Mesodermal cell (in vitro differentiated cells): ENCODE data around the gene IFIT1.
"Not testable (repeated sequence)": the region's sequence is repeated elsewhere in the genome, so short reads cannot be mapped to it uniquely, and the experiment has no call there.

Experiments
- H3K27ac ChIP-seq: 2 replicates; pipeline ENCODE4 v1.7.0; 2013; ENCODE audit warnings: mild to moderate bottlenecking, low read depth, low read length, moderate library complexity; ENCODE audit not compliant: severe bottlenecking
- H3K36me3 ChIP-seq: 2 replicates; pipeline ENCODE4 v1.7.1; 2013; ENCODE audit warnings: mild to moderate bottlenecking, low read length, moderate library complexity; ENCODE audit not compliant: control insufficient read depth, insufficient read depth
- H3K4me1 ChIP-seq: one replicate; pipeline ENCODE4 v1.7.1; 2013; ENCODE audit warnings: mild to moderate bottlenecking, low read length; ENCODE audit not compliant: insufficient read depth, control insufficient read depth, poor library complexity, severe bottlenecking
- H3K4me3 ChIP-seq: 2 replicates; pipeline ENCODE4 v1.7.0; 2013; ENCODE audit warnings: low read length, control low read depth, mild to moderate bottlenecking; ENCODE audit not compliant: insufficient read depth, poor library complexity, severe bottlenecking; ENCODE audit errors: extremely low read depth
- H3K9me3 ChIP-seq: 2 replicates; pipeline ENCODE4 v1.7.1; 2013; ENCODE audit warnings: mild to moderate bottlenecking, low read length, moderate library complexity; ENCODE audit not compliant: control insufficient read depth
- WGBS, 2 experiments: methylation state at CpG; one replicate each; pipeline ENCODE4 v1.1.5; 2013; ENCODE audit warnings: missing lambda C conversion rate in 2 of 2; ENCODE audit not compliant: insufficient coverage in 2 of 2; 5-methylcytosine and 5-hydroxymethylcytosine counted together

IFIT1 gene

GRCh38 chr10:89444819-89445218, 52.4 kb downstream of the IFIT1 start:
- H3K4me3 ChIP-seq, H3K36me3 ChIP-seq, H3K9me3 ChIP-seq, H3K27ac ChIP-seq, H3K4me1 ChIP-seq: not testable (repeated sequence)
- WGBS, 2 experiments = 95 to 96% methylated on average over 6 to 7 of the region's 7 CpGs

- no peaks in the 10 kb centered on the region for H3K4me1 ChIP-seq
- H3K4me3 ChIP-seq = no peak overlapping the region
- H3K9me3 ChIP-seq = no peaks in the 10 kb centered on the region
- no peak overlapping the region for H3K27ac ChIP-seq
- H3K36me3 ChIP-seq = no peaks in the 10 kb centered on the region
- WGBS, 2 experiments = 80 to 100% methylated on average over 1 of the region's 2 CpGs
These were observed 58.5 kb downstream of the IFIT1 start for GRCh38 chr10:89450901-89451300.

GRCh38 chr10:89452193-89452592, 59.8 kb downstream of the IFIT1 start:
- Histone ChIP-seq H3K9me3 (no peaks in the 10 kb centered on the region), H3K4me3 (no peak overlapping the region), H3K36me3 (no peaks in the 10 kb centered on the region), H3K27ac (no peak overlapping the region), H3K4me1 (no peaks in the 10 kb centered on the region)
- 86% methylated on average over 1 of the region's 1 CpG; no CpG with 5 or more reads in 1 of the 2 experiments for WGBS, 2 experiments

GRCh38 chr10:89454561-89455347, 62.3 kb downstream of the IFIT1 start:
- no peaks in the 10 kb centered on the region for H3K36me3 ChIP-seq
- no peaks in the 10 kb centered on the region for H3K9me3 ChIP-seq
- no peak overlapping the region for H3K27ac ChIP-seq
- H3K4me3 ChIP-seq = no peak overlapping the region
- WGBS, 2 experiments = 90 to 100% methylated on average over 1 of the region's 1 CpG
- peaks cover 9% of the 10 kb centered on the region for H3K4me1 ChIP-seq
